GDM1 (cell line): ENCODE measurements around the gene ERC1.
"Not testable (repeated sequence)": the region's sequence is repeated elsewhere in the genome, so short reads cannot be mapped to it uniquely, and the experiment has no call there.

ENCODE experiments used
- DNase-seq: peaks from one replicate; lab custom pipeline; 2025; lab: John Stamatoyannopoulos, UW

ERC1 gene

GRCh38 chr12:1073652-1074051 is 82.6 kb downstream of the ERC1 start:
- no peak for DNase-seq

- DNase-seq: no peak
Observed at GRCh38 chr12:1077036-1077803, 86.2 kb downstream of the ERC1 start.

GRCh38 chr12:1078002-1078401 is 87.0 kb downstream of the ERC1 start:
- DNase-seq: no peak

GRCh38 chr12:1080520-1081223 is 89.6 kb downstream of the ERC1 start:
- DNase-seq: no peak

GRCh38 chr12:1083151-1083888 is 92.3 kb downstream of the ERC1 start:
- no peak for DNase-seq

- DNase-seq: no peak
Observed at GRCh38 chr12:1083889-1084262, 92.9 kb downstream of the ERC1 start.

- DNase-seq: no peak
Observed at GRCh38 chr12:1091350-1091749, 100.3 kb downstream of the ERC1 start.

GRCh38 chr12:1093166-1093751 is 102.2 kb downstream of the ERC1 start:
- peak; percentile 45 for DNase-seq

GRCh38 chr12:1094714-1095113 is 103.7 kb downstream of the ERC1 start:
- DNase-seq: no peak

GRCh38 chr12:1099158-1099557 is 108.1 kb downstream of the ERC1 start:
- no peak for DNase-seq

- not testable (repeated sequence) for DNase-seq
Observed at GRCh38 chr12:1099618-1100017, 108.6 kb downstream of the ERC1 start.

GRCh38 chr12:1102115-1102514 is 111.1 kb downstream of the ERC1 start:
- DNase-seq: no peak

GRCh38 chr12:1102791-1103450 is 111.9 kb downstream of the ERC1 start:
- no peak for DNase-seq

- DNase-seq: no peak
Observed at GRCh38 chr12:1103632-1104031, 112.6 kb downstream of the ERC1 start.

- DNase-seq: no peak
Observed at GRCh38 chr12:1104088-1104800, 113.2 kb downstream of the ERC1 start.

- no peak for DNase-seq
Observed at GRCh38 chr12:1107669-1108068, 116.6 kb downstream of the ERC1 start.

- no peak for DNase-seq
Observed at GRCh38 chr12:1108276-1108675, 117.3 kb downstream of the ERC1 start.

GRCh38 chr12:1115484-1116231 is 124.6 kb downstream of the ERC1 start:
- no peak for DNase-seq

GRCh38 chr12:1117371-1117770 is 126.3 kb downstream of the ERC1 start:
- no peak for DNase-seq

GRCh38 chr12:1117970-1118563 is 127.0 kb downstream of the ERC1 start:
- peak; percentile 51 for DNase-seq
